Fibroblast of lung (primary cell): Measurements from ENCODE around the gene GABPB1. TPM values are rescaled to one million over a fixed set of nuclear protein-coding genes. Genes with fewer than 3 reads are reported as not detected.

Experiments
- DNase-seq, 2 donors: peaks; one replicate each; pipeline versions ENCODE4 v3.0.0 to v3.0.0-alpha.2; 2010; ENCODE audit warnings: low read depth in 2 of 2
- H2AFZ ChIP-seq: 2 replicates; pipeline ENCODE4 v1.5.1; 2012; ENCODE audit warnings: low read length, control low read depth, inconsistent platforms
- H3K27ac ChIP-seq: 2 replicates; pipeline ENCODE4 v1.5.1; 2011; ENCODE audit warnings: low read length, control low read depth; ENCODE audit not compliant: insufficient read depth
- H3K27me3 ChIP-seq: 2 replicates; pipeline ENCODE4 v1.5.1; 2011; ENCODE audit warnings: mild to moderate bottlenecking, low read length; ENCODE audit not compliant: control insufficient read depth, insufficient read depth
- H3K36me3 ChIP-seq: 2 replicates; pipeline ENCODE4 v1.5.1; 2011; ENCODE audit warnings: low read length; ENCODE audit not compliant: control insufficient read depth, insufficient read depth
- H3K4me1 ChIP-seq: 2 replicates; pipeline ENCODE4 v1.5.1; 2011; ENCODE audit warnings: low read length; ENCODE audit not compliant: control insufficient read depth, insufficient read depth; ENCODE audit errors: extremely low read depth
- H3K4me2 ChIP-seq: 2 replicates; pipeline ENCODE4 v1.5.1; 2011; ENCODE audit warnings: low read length, control low read depth; ENCODE audit not compliant: insufficient read depth; ENCODE audit errors: extremely low read depth
- H3K4me3 ChIP-seq, 4 experiments: fragments of 200-600 bp in 1 of 4; sonication (generic) in 1 of 4; replicated peaks in 1 of 4; 2 replicates each; pipeline ENCODE4 v1.5.1; 2011 to 2016; ENCODE audit warnings: low read length in 4 of 4, low read depth in 3 of 4, mild to moderate bottlenecking in 3 of 4, control low read depth in 2 of 4, inconsistent platforms in 1 of 4, mixed read lengths in 1 of 4; ENCODE audit not compliant: insufficient read depth in 1 of 4; ENCODE audit errors: control extremely low read depth in 1 of 4
- H3K79me2 ChIP-seq: 2 replicates; pipeline ENCODE4 v1.5.1; 2012; ENCODE audit warnings: mild to moderate bottlenecking, low read length, inconsistent platforms; ENCODE audit not compliant: control insufficient read depth, insufficient read depth
- H3K9ac ChIP-seq: 2 replicates; pipeline ENCODE4 v1.5.1; 2011; ENCODE audit warnings: mild to moderate bottlenecking, low read length, control low read depth; ENCODE audit not compliant: insufficient read depth
- H3K9me3 ChIP-seq: 2 replicates; pipeline ENCODE4 v1.5.1; 2012; ENCODE audit warnings: low read depth, low read length; ENCODE audit not compliant: control insufficient read depth, insufficient read depth
- H4K20me1 ChIP-seq: 2 replicates; pipeline ENCODE4 v1.5.1; 2011; ENCODE audit warnings: low read length; ENCODE audit not compliant: control insufficient read depth, insufficient read depth; ENCODE audit errors: extremely low read depth
- EZH2 ChIP-seq: IDR thresholded peaks from 2 replicates; pipeline ENCODE4 v1.5.1; 2012; ENCODE audit warnings: low read length, control low read depth, mild to moderate bottlenecking; ENCODE audit errors: missing control alignments
- polyA plus RNA-seq, 2 donors: library from polyadenylated mRNA; depleted of rRNA in 1 of 2; stranded (reverse) in 1 of 2; unstranded in 1 of 2; fragments of >200 nt; gene quantifications; 2 replicates each; pipeline ENCODE4 v1.2.1, GENCODE V29; 2011 to 2012; ENCODE audit warnings: missing spikeins in 1 of 2
- total RNA-seq: library from RNA; depleted of rRNA; stranded (reverse); fragments of >200 nt; gene quantifications from 2 replicates; pipeline ENCODE4 v1.2.1, GENCODE V29; 2014
- TF ChIP-seq, protein P1 (sequence below), 2 donors: IDR thresholded peaks in 1 of 2; conservative IDR thresholded peaks in 1 of 2; 1 replicate in 1 of 2; 2 replicates in 1 of 2; pipeline ENCODE4 v1.5.1; 2011 to 2012; ENCODE audit warnings: low read length in 2 of 2, control low read depth in 1 of 2, inconsistent platforms in 1 of 2, low read depth in 1 of 2, mild to moderate bottlenecking in 1 of 2

Gene GABPB1
- total and polyA plus RNA-seq, 2 donors (not counting 1 experiment from before 2014, with no cell fraction given): 25.4 to 40.1 TPM

DNA sequence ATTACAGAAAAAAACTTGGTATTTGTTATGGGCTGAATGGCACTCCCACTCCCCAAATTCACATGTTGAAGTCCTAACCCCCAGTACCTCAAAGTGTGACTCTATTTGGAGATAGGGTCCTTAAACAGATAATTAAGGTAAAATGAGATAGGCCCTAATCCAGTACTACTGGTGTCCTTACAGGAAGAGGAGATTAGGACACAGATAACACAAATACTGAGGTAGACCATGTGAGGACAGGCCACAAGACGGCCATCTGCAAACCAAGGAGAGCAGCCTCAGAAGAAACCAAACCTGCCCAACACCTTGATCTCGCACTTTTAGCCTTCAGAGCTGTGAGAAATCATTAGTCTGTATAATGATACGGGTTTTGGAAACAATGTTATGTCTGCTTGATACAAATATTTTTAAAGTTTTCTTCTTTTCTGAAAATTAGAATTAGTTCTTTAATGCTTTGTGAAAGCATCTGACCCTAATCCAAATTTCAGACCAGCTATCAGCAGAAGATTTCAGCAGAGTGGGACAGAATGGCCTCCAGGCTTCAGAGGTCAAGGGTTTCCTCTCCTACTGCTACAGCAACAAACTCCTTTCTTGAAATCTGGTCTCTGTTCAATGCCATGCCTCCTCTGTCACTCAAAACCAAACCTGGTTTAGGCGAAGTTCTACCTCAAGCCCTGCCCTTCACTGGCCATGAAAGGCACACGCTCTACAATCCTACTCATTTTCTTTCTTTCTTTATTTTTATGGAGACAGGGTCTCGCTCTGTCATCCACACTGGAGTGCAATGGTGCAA lies 67.5 kb downstream of the GABPB1 start:
- Histone ChIP-seq H3K27me3 (no peaks in the 10 kb centered on the region), H3K36me3 (no peaks in the 10 kb centered on the region), H3K4me2 (no peak overlapping the region), H2AFZ (no peak overlapping the region), H4K20me1 (no peaks in the 10 kb centered on the region), H3K9ac (no peak overlapping the region), H3K4me1 (no peaks in the 10 kb centered on the region), H3K27ac (no peak overlapping the region), H3K4me3 (no peak overlapping the region), H3K79me2 (no peaks in the 10 kb centered on the region), H3K9me3 (no peaks in the 10 kb centered on the region)
- DNase-seq: no peak
- no peak for TF ChIP-seq EZH2
- TF ChIP-seq, protein P1, sequence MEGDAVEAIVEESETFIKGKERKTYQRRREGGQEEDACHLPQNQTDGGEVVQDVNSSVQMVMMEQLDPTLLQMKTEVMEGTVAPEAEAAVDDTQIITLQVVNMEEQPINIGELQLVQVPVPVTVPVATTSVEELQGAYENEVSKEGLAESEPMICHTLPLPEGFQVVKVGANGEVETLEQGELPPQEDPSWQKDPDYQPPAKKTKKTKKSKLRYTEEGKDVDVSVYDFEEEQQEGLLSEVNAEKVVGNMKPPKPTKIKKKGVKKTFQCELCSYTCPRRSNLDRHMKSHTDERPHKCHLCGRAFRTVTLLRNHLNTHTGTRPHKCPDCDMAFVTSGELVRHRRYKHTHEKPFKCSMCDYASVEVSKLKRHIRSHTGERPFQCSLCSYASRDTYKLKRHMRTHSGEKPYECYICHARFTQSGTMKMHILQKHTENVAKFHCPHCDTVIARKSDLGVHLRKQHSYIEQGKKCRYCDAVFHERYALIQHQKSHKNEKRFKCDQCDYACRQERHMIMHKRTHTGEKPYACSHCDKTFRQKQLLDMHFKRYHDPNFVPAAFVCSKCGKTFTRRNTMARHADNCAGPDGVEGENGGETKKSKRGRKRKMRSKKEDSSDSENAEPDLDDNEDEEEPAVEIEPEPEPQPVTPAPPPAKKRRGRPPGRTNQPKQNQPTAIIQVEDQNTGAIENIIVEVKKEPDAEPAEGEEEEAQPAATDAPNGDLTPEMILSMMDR (conservative IDR thresholded peaks at IDR 0.05 in 1 of 2, IDR thresholded peaks at IDR 0.05 in 1 of 2; ENCODE audit: low read depth in 1 of 2, low read length in 2 of 2): no peak

DNA sequence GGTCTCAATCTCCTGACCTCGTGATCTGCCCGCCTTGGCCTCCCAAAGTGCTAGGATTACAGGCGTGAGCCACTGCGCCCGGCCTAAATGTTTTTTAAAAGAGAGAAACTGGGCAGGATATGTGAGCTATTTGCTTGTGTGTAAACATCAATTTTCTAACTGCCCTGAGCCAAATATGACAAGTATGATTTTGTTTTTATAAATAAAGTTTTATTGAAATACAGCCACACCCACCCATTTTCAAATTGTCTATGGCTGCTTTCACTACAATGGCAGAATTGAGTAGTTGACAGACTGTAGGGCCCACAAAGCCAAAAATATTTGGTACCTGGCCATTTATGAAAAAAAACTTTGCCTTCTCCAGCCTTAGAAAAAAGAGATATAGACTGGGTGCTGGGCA lies 73.6 kb downstream of the GABPB1 start:
- H3K27me3 ChIP-seq: no peaks in the 10 kb centered on the region
- no peaks in the 10 kb centered on the region for H3K4me1 ChIP-seq
- H3K9ac ChIP-seq: no peak overlapping the region
- H3K79me2 ChIP-seq: no peaks in the 10 kb centered on the region
- no peak overlapping the region for H3K4me3 ChIP-seq
- no peak overlapping the region for H3K27ac ChIP-seq
- H2AFZ ChIP-seq: no peak overlapping the region
- no peak for DNase-seq
- H4K20me1 ChIP-seq: no peaks in the 10 kb centered on the region
- H3K4me2 ChIP-seq: no peak overlapping the region
- H3K9me3 ChIP-seq: no peaks in the 10 kb centered on the region
- no peaks in the 10 kb centered on the region for H3K36me3 ChIP-seq
- TF ChIP-seq EZH2: no peak
- TF ChIP-seq, protein P1 (conservative IDR thresholded peaks at IDR 0.05 in 1 of 2, IDR thresholded peaks at IDR 0.05 in 1 of 2; ENCODE audit: low read depth in 1 of 2, low read length in 2 of 2): no peak

DNA sequence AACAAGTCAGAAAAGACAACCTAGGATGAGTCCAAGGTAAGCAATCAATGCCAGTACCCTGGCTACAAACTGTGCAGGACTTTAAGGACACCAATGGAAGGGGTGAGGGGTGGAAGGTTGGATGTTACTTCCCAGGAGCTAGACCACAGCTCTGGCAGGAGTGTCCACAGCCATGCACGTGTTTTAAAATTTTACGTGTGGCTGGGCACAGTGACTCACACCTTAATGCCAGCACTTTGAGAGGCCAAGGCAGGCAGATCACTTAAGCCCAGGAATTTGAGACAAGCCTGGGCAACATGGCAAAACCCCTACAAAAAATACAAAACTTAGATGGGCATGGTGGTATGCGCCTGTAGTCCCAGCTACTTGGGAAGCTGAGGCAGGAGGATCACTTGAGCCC lies 74.7 kb downstream of the GABPB1 start:
- Histone ChIP-seq H3K9ac (no peak overlapping the region), H2AFZ (no peak overlapping the region), H3K79me2 (no peaks in the 10 kb centered on the region), H3K4me3 (no peak overlapping the region), H4K20me1 (no peaks in the 10 kb centered on the region), H3K27me3 (no peaks in the 10 kb centered on the region), H3K27ac (no peak overlapping the region), H3K36me3 (no peaks in the 10 kb centered on the region), H3K4me1 (no peaks in the 10 kb centered on the region), H3K9me3 (no peaks in the 10 kb centered on the region), H3K4me2 (no peak overlapping the region)
- peak in 1 of 2 donors; percentile 45 for DNase-seq
- no peak for TF ChIP-seq EZH2
- TF ChIP-seq, protein P1 (conservative IDR thresholded peaks at IDR 0.05 in 1 of 2, IDR thresholded peaks at IDR 0.05 in 1 of 2; ENCODE audit: low read depth in 1 of 2, low read length in 2 of 2): no peak
